Skin epidermis (tissue), 12 donors: ENCODE data around the gene LAMA2.

Experiments
- H3K27ac ChIP-seq, 21 experiments: fragments of 200-600 bp; sonication (generic) in 11 of 21; one replicate each; pipeline ENCODE4 v1.5.0; 2020; ENCODE audit warnings: mild to moderate bottlenecking in 3 of 21, inconsistent platforms in 2 of 21, moderate library complexity in 2 of 21
- H3K4me3 ChIP-seq, 7 experiments: fragments of 200-600 bp; sonication (generic) in 2 of 7; one replicate each; pipeline ENCODE4 v1.5.0; 2020; ENCODE audit warnings: inconsistent platforms in 2 of 7, mild to moderate bottlenecking in 2 of 7, moderate library complexity in 1 of 7

LAMA2 gene

GRCh38 chr6:129488313-129488712 is 605.4 kb downstream of the LAMA2 start:
- no peak overlapping the region for H3K4me3 ChIP-seq
- peak overlapping the region in 1 of 21 experiments; percentile 92 for H3K27ac ChIP-seq

- no peak overlapping the region for H3K4me3 ChIP-seq
- peak overlapping the region in 17 of 21 experiments; percentile 7 to 99 (median 91) for H3K27ac ChIP-seq
These were observed 606.4 kb downstream of the LAMA2 start for GRCh38 chr6:129489215-129489765.

GRCh38 chr6:129490521-129491255 is 607.8 kb downstream of the LAMA2 start:
- peak overlapping the region; percentile 39 to 99 (median 91) for H3K27ac ChIP-seq
- H3K4me3 ChIP-seq, result peak overlapping the region in 4 of 7 experiments; percentile 1 to 23 (median 18)

GRCh38 chr6:129491436-129491835 is 608.5 kb downstream of the LAMA2 start:
- Histone ChIP-seq H3K27ac (peak overlapping the region in 20 of 21 experiments; percentile 71 to 99 (median 91)), H3K4me3 (no peak overlapping the region)

GRCh38 chr6:129492260-129492659 is 609.3 kb downstream of the LAMA2 start:
- Histone ChIP-seq H3K27ac (peak overlapping the region in 17 of 21 experiments; percentile 0 to 96 (median 89)), H3K4me3 (no peak overlapping the region)

GRCh38 chr6:129493354-129493902 is 610.5 kb downstream of the LAMA2 start:
- Histone ChIP-seq H3K27ac (peak overlapping the region in 5 of 21 experiments; percentile 0 to 94 (median 25)), H3K4me3 (no peak overlapping the region)

GRCh38 chr6:129494099-129494498 is 611.2 kb downstream of the LAMA2 start:
- Histone ChIP-seq H3K4me3 (no peak overlapping the region), H3K27ac (peak overlapping the region in 1 of 21 experiments; percentile 7)

GRCh38 chr6:129494586-129494985 is 611.6 kb downstream of the LAMA2 start:
- Histone ChIP-seq H3K4me3 (no peak overlapping the region), H3K27ac (peak overlapping the region in 1 of 21 experiments; percentile 7)

GRCh38 chr6:129495652-129496051 is 612.7 kb downstream of the LAMA2 start:
- H3K27ac ChIP-seq, result no peak overlapping the region

GRCh38 chr6:129497481-129498441 is 614.8 kb downstream of the LAMA2 start:
- Histone ChIP-seq H3K27ac (peak overlapping the region in 11 of 21 experiments; percentile 10 to 70 (median 56)), H3K4me3 (no peak overlapping the region)

More at GRCh38 chr6:129495652-129496051, 612.7 kb downstream of the LAMA2 start:
- no peak overlapping the region for H3K4me3 ChIP-seq

GRCh38 chr6:129498541-129498940 is 615.6 kb downstream of the LAMA2 start:
- peak overlapping the region in 7 of 21 experiments; percentile 10 to 70 (median 59) for H3K27ac ChIP-seq
- peak overlapping the region in 1 of 7 experiments; percentile 3 for H3K4me3 ChIP-seq

- H3K4me3 ChIP-seq, result peak overlapping the region in 1 of 7 experiments; percentile 3
- H3K27ac ChIP-seq, result peak overlapping the region in 10 of 21 experiments; percentile 11 to 65 (median 38)
These were observed 616.3 kb downstream of the LAMA2 start for GRCh38 chr6:129498950-129499842.

- Histone ChIP-seq H3K27ac (peak overlapping the region in 8 of 21 experiments; percentile 11 to 52 (median 32)), H3K4me3 (no peak overlapping the region)
These were observed 616.9 kb downstream of the LAMA2 start for GRCh38 chr6:129499843-129500219.

GRCh38 chr6:129500958-129501739 is 618.2 kb downstream of the LAMA2 start:
- no peak overlapping the region for H3K4me3 ChIP-seq
- peak overlapping the region in 16 of 21 experiments; percentile 9 to 76 (median 58) for H3K27ac ChIP-seq

GRCh38 chr6:129501740-129502660 is 619.1 kb downstream of the LAMA2 start:
- Histone ChIP-seq H3K4me3 (no peak overlapping the region), H3K27ac (peak overlapping the region in 9 of 21 experiments; percentile 17 to 76 (median 58))

GRCh38 chr6:129504456-129504855 is 621.5 kb downstream of the LAMA2 start:
- Histone ChIP-seq H3K4me3 (no peak overlapping the region), H3K27ac (no peak overlapping the region)
